Endothelial cell of umbilical vein (primary cell): ENCODE data around the gene CHST15. TPM values are rescaled to one million over a fixed set of nuclear protein-coding genes. Genes with fewer than 3 reads are reported as not detected.

Source experiments
- BruUV-seq: library from RNA; stranded (reverse); fragments of 400-500 nt; replicated peaks from 2 replicates; lab custom pipeline; 2021; lab: Mats Ljungman, UMichigan
- CTCF ChIA-PET: fragments of 300-600, 350-600 bp; sonication (Branson Sonifier 250); formaldehyde crosslinking; loops from one replicate; lab custom pipeline; 2021; ENCODE audit warnings: antibody characterized with exemption, inconsistent platforms; lab: Charles Lee
- POLR2A ChIA-PET: fragments of 300-600, 350-600 bp; sonication (Branson Sonifier 250); formaldehyde crosslinking; loops from one replicate; lab custom pipeline; 2021; ENCODE audit warnings: antibody characterized with exemption, inconsistent platforms; lab: Charles Lee
- DNase-seq: peaks from one replicate; pipeline ENCODE4 v3.0.0-alpha.2; 2011; ENCODE audit warnings: low read depth, low spot score
- FAIRE-seq: peaks from 2 replicates; lab custom pipeline; 2011; peaks lifted over from hg19 to GRCh38; lab: Jason Lieb, UNC
- H2AFZ ChIP-seq: 2 replicates; pipeline ENCODE4 v1.6.0; 2012; ENCODE audit warnings: low read depth, low read length, control low read depth, inconsistent platforms
- H3K27ac ChIP-seq: 2 replicates; pipeline ENCODE4 v1.5.1; 2011; ENCODE audit warnings: low read depth, mild to moderate bottlenecking, control low read depth, low read length, moderate library complexity; ENCODE audit not compliant: insufficient read depth
- H3K27me3 ChIP-seq, 2 experiments: 2 replicates each; pipeline versions ENCODE4 v1.6.0 to v1.6.1; 2011; ENCODE audit warnings: low read length in 2 of 2, mixed read lengths in 1 of 2; ENCODE audit not compliant: control insufficient read depth in 2 of 2, insufficient read depth in 2 of 2
- H3K36me3 ChIP-seq, 2 experiments: 2 replicates in 1 of 2; 3 replicates in 1 of 2; pipeline ENCODE4 v1.5.1; 2011; ENCODE audit warnings: low read length in 2 of 2, mild to moderate bottlenecking in 1 of 2, moderate library complexity in 1 of 2; ENCODE audit not compliant: control insufficient read depth in 2 of 2, insufficient read depth in 2 of 2; ENCODE audit errors: extremely low read depth in 1 of 2
- H3K4me1 ChIP-seq: 3 replicates; pipeline ENCODE4 v1.5.1; 2011; ENCODE audit warnings: mild to moderate bottlenecking, low read length; ENCODE audit not compliant: control insufficient read depth, insufficient read depth; ENCODE audit errors: extremely low read depth
- H3K4me2 ChIP-seq: 2 replicates; pipeline ENCODE4 v1.6.1; 2011; ENCODE audit warnings: low read length, control low read depth, mixed read lengths; ENCODE audit not compliant: insufficient read depth
- H3K4me3 ChIP-seq, 3 experiments: fragments of 200-600 bp in 1 of 3; sonication (generic), shearing (Covaris generic) in 1 of 3; replicated peaks in 1 of 3; 2 replicates each; pipeline ENCODE4 v1.5.1; 2011 to 2016; ENCODE audit warnings: control low read depth in 3 of 3, low read length in 3 of 3, mild to moderate bottlenecking in 2 of 3, inconsistent platforms in 1 of 3, low read depth in 1 of 3, moderate library complexity in 1 of 3; ENCODE audit not compliant: insufficient read depth in 1 of 3
- H3K79me2 ChIP-seq: 2 replicates; pipeline ENCODE4 v1.6.0; 2012; ENCODE audit warnings: low read length, inconsistent platforms; ENCODE audit not compliant: control insufficient read depth, insufficient read depth
- H3K9ac ChIP-seq: replicated peaks from 2 replicates; pipeline ENCODE3; 2011; ENCODE audit warnings: low read length, control low read depth; ENCODE audit not compliant: insufficient read depth; ENCODE audit errors: extremely low read depth
- H3K9me1 ChIP-seq: replicated peaks from 3 replicates; pipeline ENCODE4 v1.6.0; 2011; ENCODE audit warnings: mild to moderate bottlenecking, low read length; ENCODE audit not compliant: control insufficient read depth, insufficient read depth; ENCODE audit errors: extremely low read depth
- H3K9me3 ChIP-seq: replicated peaks from 2 replicates; pipeline ENCODE4 v1.5.1; 2012; ENCODE audit warnings: low read length, inconsistent platforms; ENCODE audit not compliant: control insufficient read depth, insufficient read depth
- H4K20me1 ChIP-seq: replicated peaks from 2 replicates; pipeline ENCODE3; 2011; ENCODE audit warnings: mild to moderate bottlenecking, low read length; ENCODE audit not compliant: control insufficient read depth, insufficient read depth; ENCODE audit errors: extremely low read depth
- EZH2 ChIP-seq: IDR thresholded peaks from 2 replicates; pipeline ENCODE4 v1.6.1; 2012; ENCODE audit warnings: borderline replicate concordance, low read depth, mild to moderate bottlenecking, moderate library complexity, low read length, inconsistent platforms; ENCODE audit not compliant: severe bottlenecking
- FOS ChIP-seq: IDR thresholded peaks from 2 replicates; pipeline ENCODE4 v1.6.1; 2011; ENCODE audit warnings: mild to moderate bottlenecking, low read length, moderate library complexity, borderline replicate concordance; ENCODE audit not compliant: insufficient read depth
- GATA2 ChIP-seq: IDR thresholded peaks from 2 replicates; pipeline ENCODE4 v1.7.0; 2011; ENCODE audit warnings: low read depth, mild to moderate bottlenecking, moderate library complexity, mixed read lengths, low read length; ENCODE audit not compliant: insufficient read length, insufficient read depth
- JUN ChIP-seq: IDR thresholded peaks from 2 replicates; pipeline ENCODE4 v1.6.1; 2011; ENCODE audit warnings: borderline replicate concordance, low read depth; ENCODE audit not compliant: insufficient read length, insufficient read depth
- MYC ChIP-seq: IDR thresholded peaks from one replicate; pipeline ENCODE4 v1.6.1; 2011; ENCODE audit warnings: mild to moderate bottlenecking, low read depth, low read length
- POLR2A ChIP-seq: IDR thresholded peaks from 2 replicates; pipeline ENCODE4 v1.6.1; 2012; ENCODE audit warnings: low read depth, mild to moderate bottlenecking, control low read depth, low read length
- dilution Hi-C: fragments of 300-500 bp; cut with MboI; formaldehyde crosslinking; loops from one replicate; pipeline ENCODE4 v1.15.0; 2019; ENCODE audit warnings: low sequenced_read_pairs; ENCODE audit not compliant: extremely low pct_ligation_motif_present
- intact Hi-C: fragments of 100-400 bp; cut with micrococcal nuclease; formaldehyde crosslinking; loops from one replicate; pipeline ENCODE4 v1.10.0; 2022
- polyA plus RNA-seq, 4 experiments: library from polyadenylated mRNA; depleted of rRNA in 3 of 4; stranded (reverse) in 3 of 4; unstranded in 1 of 4; fragments of >200 nt; gene quantifications; 2 replicates each; pipeline versions ENCODE4 v1.2.1 to v1.2.3, GENCODE V29; 2011 to 2012; ENCODE audit warnings: missing spikeins in 1 of 4
- total RNA-seq: library from RNA; stranded (reverse); gene quantifications from 2 replicates; pipeline ENCODE4 v1.2.3, GENCODE V29; 2021
- TF ChIP-seq, protein P1 (sequence below): IDR thresholded peaks from 2 replicates; pipeline ENCODE4 v1.6.1; 2011; ENCODE audit not compliant: insufficient read depth, insufficient read length
- TF ChIP-seq, protein P2 (sequence below), 2 donors: IDR thresholded peaks; 1 replicate in 1 of 2; 2 replicates in 1 of 2; pipeline ENCODE4 v1.5.1; 2011; ENCODE audit warnings: low read length in 2 of 2, mild to moderate bottlenecking in 2 of 2, moderate library complexity in 2 of 2, control low read depth in 1 of 2, inconsistent platforms in 1 of 2, low read depth in 1 of 2; ENCODE audit not compliant: insufficient read depth in 1 of 2; ENCODE audit errors: extremely low read depth in 1 of 2

CHST15 gene
- total and polyA plus RNA-seq, 2 donors (not counting 3 experiments of a cell fraction or from before 2014, with no cell fraction given): 23.1 to 29.2 TPM

DNA sequence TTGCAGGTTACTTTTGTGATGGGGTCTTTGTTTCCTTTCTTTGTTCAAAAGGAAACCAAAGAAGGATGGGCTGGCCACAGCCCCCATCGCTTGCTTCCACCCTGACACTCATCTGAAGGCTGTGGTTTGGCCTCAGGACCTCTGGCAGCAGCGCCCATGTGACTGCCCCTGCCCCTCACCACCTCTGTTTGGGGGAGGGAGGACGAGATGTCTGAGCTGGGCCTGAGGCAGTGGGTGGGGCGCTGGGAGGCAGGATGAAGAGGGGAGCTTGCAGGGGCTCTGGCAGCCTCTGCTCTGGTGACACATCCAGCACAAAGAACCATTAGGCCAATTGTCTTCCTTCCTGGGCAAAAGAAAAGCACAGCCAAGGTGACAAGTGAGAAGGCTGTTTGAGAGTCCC is 15.9 kb upstream of the CHST15 start:
- H3K4me3 ChIP-seq: no peak overlapping the region
- ChIA-PET POLR2A (no interaction called here), CTCF (no interaction called here)
- H3K4me1 ChIP-seq: peaks cover 15% of the 10 kb centered on the region
- no peak overlapping the region for H3K27ac ChIP-seq
- H3K9me1 ChIP-seq: no peaks in the 10 kb centered on the region
- TF ChIP-seq, protein P1, sequence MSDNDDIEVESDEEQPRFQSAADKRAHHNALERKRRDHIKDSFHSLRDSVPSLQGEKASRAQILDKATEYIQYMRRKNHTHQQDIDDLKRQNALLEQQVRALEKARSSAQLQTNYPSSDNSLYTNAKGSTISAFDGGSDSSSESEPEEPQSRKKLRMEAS: no peak
- TF ChIP-seq MYC: no peak
- TF ChIP-seq, protein P2, sequence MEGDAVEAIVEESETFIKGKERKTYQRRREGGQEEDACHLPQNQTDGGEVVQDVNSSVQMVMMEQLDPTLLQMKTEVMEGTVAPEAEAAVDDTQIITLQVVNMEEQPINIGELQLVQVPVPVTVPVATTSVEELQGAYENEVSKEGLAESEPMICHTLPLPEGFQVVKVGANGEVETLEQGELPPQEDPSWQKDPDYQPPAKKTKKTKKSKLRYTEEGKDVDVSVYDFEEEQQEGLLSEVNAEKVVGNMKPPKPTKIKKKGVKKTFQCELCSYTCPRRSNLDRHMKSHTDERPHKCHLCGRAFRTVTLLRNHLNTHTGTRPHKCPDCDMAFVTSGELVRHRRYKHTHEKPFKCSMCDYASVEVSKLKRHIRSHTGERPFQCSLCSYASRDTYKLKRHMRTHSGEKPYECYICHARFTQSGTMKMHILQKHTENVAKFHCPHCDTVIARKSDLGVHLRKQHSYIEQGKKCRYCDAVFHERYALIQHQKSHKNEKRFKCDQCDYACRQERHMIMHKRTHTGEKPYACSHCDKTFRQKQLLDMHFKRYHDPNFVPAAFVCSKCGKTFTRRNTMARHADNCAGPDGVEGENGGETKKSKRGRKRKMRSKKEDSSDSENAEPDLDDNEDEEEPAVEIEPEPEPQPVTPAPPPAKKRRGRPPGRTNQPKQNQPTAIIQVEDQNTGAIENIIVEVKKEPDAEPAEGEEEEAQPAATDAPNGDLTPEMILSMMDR (IDR thresholded peaks at IDR 0.05; ENCODE audit: extremely low read depth in 1 of 2, insufficient read depth in 1 of 2, low read depth in 1 of 2, low read length in 2 of 2): no peak
- no peak for TF ChIP-seq JUN
- no peak for TF ChIP-seq POLR2A
- no peak for TF ChIP-seq EZH2
- no peak for TF ChIP-seq FOS
- no peak for TF ChIP-seq GATA2
- no peak overlapping the region for H3K4me2 ChIP-seq
- H3K9me3 ChIP-seq: no peaks in the 10 kb centered on the region
- H3K79me2 ChIP-seq: no peaks in the 10 kb centered on the region
- dilution Hi-C loops: no loop called here
- H3K36me3 ChIP-seq: no peaks in the 10 kb centered on the region
- no peak overlapping the region for H3K9ac ChIP-seq
- intact Hi-C loops: no loop called here
- BruUV-seq: no TSS peak
- DNase-seq (no peak), FAIRE-seq (no peak)
- H4K20me1 ChIP-seq: no peaks in the 10 kb centered on the region
- no peak overlapping the region for H2AFZ ChIP-seq
- no peaks in the 10 kb centered on the region for H3K27me3 ChIP-seq
